Astrocyte of the cerebellum (primary cell): ENCODE data around the gene OGFRL1.
A peak's percentile ranks its signal among the peaks of the same experiment; 100 is the strongest.

Experiments used
- DNase-seq: peaks from one replicate; pipeline ENCODE4 v3.0.0-alpha.2; 2011; ENCODE audit warnings: low read depth
- H3K4me3 ChIP-seq: 2 replicates; pipeline ENCODE4 v1.5.1; 2011; ENCODE audit warnings: mild to moderate bottlenecking, low read depth, low read length, moderate library complexity
- in situ Hi-C: cut with HindIII; loops from 2 replicates; pipeline ENCODE4 v1.10.0; 2017; ENCODE audit warnings: low sequenced_read_pairs
- TF ChIP-seq, protein P1 (sequence below): IDR thresholded peaks from 2 replicates; pipeline ENCODE4 v1.5.1; 2012; ENCODE audit warnings: low read length, low read depth, moderate library complexity, mild to moderate bottlenecking; ENCODE audit errors: missing control alignments

OGFRL1 gene

DNA sequence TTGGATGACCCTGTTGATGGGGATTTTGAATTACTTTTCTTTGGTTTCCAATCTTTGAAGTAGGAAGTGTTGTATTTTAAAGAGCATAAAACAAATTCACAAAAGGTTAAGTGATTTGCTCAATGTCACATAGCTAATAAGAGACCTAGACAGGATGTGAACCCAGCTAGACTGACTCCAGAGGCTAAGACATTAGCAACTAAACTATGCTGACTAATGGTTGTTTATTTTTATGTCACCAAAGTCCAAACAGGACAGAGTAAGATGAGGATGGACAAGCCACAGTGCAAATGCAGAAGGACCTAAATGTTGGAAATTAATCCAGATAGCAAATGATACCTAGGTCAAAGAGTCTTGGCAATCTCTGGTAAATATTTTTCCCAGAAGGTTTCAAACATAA lies 38.0 kb downstream of the OGFRL1 start:
- DNase-seq, result no peak
- in situ Hi-C loops, result no loop called here

DNA sequence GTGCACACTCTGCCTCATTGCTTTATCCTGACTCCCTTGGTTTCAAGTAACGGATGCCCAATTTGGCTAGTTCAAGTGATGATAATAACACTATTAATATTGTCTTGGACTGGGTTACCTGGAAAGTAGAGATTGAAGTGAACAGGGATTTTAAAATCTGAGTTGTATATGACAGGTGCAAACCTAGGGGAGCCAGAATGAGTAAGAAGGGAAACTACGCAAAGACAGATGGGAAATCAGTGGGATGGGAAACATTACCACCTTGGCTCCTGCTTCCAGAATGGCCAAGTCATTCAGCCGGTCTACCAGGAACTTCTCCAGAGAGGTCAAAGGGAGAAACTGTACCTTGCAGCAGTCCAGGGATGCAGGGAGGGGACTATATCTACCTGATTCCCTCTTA lies 41.9 kb downstream of the OGFRL1 start:
- in situ Hi-C loops, result no loop called here
- DNase-seq, result no peak
- TF ChIP-seq, protein P1, sequence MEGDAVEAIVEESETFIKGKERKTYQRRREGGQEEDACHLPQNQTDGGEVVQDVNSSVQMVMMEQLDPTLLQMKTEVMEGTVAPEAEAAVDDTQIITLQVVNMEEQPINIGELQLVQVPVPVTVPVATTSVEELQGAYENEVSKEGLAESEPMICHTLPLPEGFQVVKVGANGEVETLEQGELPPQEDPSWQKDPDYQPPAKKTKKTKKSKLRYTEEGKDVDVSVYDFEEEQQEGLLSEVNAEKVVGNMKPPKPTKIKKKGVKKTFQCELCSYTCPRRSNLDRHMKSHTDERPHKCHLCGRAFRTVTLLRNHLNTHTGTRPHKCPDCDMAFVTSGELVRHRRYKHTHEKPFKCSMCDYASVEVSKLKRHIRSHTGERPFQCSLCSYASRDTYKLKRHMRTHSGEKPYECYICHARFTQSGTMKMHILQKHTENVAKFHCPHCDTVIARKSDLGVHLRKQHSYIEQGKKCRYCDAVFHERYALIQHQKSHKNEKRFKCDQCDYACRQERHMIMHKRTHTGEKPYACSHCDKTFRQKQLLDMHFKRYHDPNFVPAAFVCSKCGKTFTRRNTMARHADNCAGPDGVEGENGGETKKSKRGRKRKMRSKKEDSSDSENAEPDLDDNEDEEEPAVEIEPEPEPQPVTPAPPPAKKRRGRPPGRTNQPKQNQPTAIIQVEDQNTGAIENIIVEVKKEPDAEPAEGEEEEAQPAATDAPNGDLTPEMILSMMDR, result no peak
- H3K4me3 ChIP-seq, result no peak overlapping the region

More for the DNA sequence above, 38.0 kb downstream of the OGFRL1 start:
- no peak overlapping the region for H3K4me3 ChIP-seq
- TF ChIP-seq, protein P1, result no peak

DNA sequence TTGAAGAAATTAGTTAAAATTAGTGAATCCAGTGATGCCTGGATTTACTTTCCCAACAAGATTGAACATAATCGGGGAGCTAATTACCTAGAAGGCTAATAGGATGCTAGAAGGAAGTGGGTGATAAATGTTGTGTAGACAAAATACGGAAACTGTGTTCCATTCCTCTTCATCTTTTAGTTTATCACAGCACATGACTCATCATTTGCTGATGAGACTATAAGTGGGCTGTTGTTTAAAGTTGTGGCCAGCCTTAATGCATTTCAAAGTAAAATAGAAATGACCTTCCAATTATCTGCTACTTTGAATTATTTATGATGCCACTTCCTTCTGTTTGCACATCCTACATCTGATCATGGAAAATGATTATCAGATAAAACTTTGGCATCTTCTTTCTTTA lies 43.4 kb downstream of the OGFRL1 start:
- TF ChIP-seq, protein P1, result no peak
- no peak overlapping the region for H3K4me3 ChIP-seq
- in situ Hi-C loops, result no loop called here
- DNase-seq, result no peak

DNA sequence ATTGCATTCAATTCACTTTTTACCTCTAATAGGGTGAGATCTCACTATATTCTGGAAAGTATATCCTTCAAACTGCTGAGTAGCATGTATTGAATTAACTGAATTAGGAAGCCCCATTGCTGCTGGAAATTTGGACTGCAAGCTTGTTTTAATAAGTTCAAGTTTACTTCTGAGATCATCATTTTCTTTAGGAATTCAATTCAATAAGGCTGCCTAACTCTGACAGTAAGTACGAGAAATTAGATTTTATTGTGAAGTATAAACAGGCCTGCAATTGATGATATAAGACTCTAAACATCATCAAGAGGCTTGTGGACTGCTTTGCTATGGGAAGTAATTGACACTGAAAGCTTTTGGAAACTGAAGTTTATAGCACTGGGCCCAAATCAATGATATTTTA lies 44.4 kb downstream of the OGFRL1 start:
- DNase-seq, result no peak
- in situ Hi-C loops, result no loop called here
- no peak overlapping the region for H3K4me3 ChIP-seq
- TF ChIP-seq, protein P1, result no peak

DNA sequence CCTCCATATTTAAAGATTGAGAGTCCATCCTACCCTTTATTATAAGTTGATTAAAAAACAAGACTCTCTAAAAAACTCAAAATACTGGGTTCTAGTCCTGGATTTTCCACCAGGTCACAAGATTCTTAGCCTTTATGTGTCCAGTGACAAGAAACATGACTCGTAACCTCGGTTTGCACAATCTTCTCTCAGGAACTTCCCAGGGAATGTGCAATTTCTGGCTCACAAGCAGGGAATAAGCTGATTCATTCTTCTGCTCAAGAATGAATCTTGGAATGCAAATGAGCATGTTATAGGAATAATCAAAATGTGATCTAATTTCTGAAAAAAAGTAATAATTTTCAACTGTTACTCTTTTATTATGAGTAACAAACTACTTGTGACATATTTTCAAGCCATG lies 45.1 kb downstream of the OGFRL1 start:
- no peak overlapping the region for H3K4me3 ChIP-seq
- TF ChIP-seq, protein P1, result no peak
- in situ Hi-C loops, result no loop called here
- DNase-seq, result peak; percentile 64

DNA sequence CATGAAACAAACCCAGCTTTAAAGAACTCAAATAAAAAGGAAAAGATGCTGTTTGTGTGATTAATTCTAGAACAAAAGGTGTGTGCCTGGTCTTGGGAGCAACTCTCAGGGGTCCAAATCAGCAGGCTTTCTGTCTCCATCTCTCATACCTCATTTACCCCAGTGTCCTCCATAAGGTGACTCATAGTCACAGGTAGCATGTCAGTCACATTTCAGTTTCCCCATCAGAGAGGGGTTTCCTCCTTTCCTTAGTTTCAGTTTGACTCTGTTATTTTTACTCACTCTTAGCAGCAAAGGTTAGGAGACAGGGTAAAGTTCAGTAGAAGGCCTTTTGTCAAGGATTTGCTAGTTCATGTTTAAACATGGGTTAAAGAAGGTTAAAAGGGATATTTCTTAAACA lies 46.2 kb downstream of the OGFRL1 start:
- in situ Hi-C loops, result no loop called here
- DNase-seq, result no peak
- TF ChIP-seq, protein P1, result no peak
- no peak overlapping the region for H3K4me3 ChIP-seq

DNA sequence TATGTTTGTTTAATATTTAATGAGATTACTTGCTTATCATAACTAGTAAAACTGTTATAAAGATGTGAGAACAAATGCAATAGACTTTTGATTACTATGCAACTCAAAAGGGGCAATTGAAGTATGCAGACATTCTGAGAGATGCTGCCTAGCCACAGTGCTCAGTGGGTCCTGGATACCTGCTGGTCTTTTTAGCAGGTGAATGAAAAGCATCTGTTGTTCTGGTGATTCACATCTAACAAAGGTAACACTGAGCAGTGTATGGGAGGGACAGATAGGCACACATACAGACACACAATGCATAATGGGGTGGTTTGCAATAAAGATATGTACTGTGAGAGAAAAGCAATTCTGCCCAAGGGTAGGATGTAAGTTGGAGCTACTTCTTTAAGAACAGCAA lies 46.9 kb downstream of the OGFRL1 start:
- TF ChIP-seq, protein P1, result no peak

More for the DNA sequence above, 46.9 kb downstream of the OGFRL1 start:
- H3K4me3 ChIP-seq, result no peak overlapping the region
- no peak for DNase-seq
- in situ Hi-C loops, result no loop called here
